Hematopoietic multipotent progenitor cell (in vitro differentiated cells): ENCODE results near the gene RASGRP2. TPM values are rescaled to one million over a fixed set of nuclear protein-coding genes. Genes with fewer than 3 reads are reported as not detected.

Experiments
- DNase-seq, 3 donors: peaks; one replicate each; pipeline ENCODE4 v3.0.0-alpha.2; 2011 to 2015; ENCODE audit warnings: low read depth in 2 of 3, low spot score in 2 of 3
- total RNA-seq: library from RNA; depleted of rRNA; stranded (reverse); fragments of >200 nt; gene quantifications from one replicate; pipeline ENCODE4 v1.2.3, GENCODE V29; 2012

RASGRP2 gene
- total RNA-seq: 204 TPM

- peak; percentile 79 to 90 (median 85) for DNase-seq
Measured at GRCh38 chr11:64743591-64744543, at the start of gene RASGRP2. RASGRP2 (minus strand) TSS chr11:64744142; CDS start chr11:64742866, 1,276 bp downstream.

- no peak for DNase-seq
Measured at GRCh38 chr11:64792482-64792881, 48.5 kb upstream of the RASGRP2 start.

GRCh38 chr11:64791781-64792291, 47.9 kb upstream of the RASGRP2 start:
- no peak for DNase-seq

- DNase-seq: no peak
Measured at GRCh38 chr11:64790205-64791095, 46.5 kb upstream of the RASGRP2 start.

DNA sequence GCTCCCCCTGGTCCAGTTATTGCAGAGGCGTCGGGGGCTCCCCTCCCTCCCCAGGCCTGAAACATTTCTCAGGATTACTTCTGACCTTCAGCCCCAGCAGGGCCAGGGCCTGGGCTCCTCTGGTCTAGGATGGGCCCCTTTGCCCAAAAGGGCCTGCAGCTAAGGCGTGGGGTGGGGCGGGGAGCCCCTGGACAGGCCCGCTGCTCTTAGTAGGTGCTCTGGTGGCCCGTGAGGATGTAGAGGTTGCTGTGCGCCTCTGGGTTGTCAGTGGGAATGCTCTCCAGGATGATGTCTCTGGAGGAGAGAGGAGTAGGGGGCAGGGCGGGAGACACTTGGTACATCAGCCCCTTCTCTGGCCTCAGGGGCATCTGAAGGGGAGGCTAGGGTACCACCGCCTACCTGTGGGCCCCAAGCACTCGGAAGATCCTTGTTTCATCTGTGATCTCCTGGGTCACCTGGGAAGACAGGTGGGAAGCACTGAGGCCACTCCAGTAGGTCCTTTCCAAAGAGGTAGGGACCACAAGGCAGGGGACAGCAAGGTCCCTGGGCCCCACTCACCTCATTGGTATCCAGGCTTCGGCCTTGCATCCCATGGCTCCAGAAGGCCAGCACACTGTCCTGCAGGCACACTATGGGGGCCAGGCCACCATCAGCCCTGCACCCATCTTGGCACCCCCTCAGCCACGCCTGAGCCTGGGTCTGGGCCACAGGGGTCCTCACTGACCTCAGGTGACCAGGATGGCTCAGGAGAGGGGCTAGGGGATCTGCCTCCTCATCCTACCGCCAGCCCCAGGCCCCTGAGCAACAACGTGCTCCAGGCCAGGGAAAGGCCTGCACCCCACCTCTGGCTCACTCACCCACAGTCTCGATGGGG, 45.6 kb upstream of the RASGRP2 start:
- DNase-seq: no peak

DNA sequence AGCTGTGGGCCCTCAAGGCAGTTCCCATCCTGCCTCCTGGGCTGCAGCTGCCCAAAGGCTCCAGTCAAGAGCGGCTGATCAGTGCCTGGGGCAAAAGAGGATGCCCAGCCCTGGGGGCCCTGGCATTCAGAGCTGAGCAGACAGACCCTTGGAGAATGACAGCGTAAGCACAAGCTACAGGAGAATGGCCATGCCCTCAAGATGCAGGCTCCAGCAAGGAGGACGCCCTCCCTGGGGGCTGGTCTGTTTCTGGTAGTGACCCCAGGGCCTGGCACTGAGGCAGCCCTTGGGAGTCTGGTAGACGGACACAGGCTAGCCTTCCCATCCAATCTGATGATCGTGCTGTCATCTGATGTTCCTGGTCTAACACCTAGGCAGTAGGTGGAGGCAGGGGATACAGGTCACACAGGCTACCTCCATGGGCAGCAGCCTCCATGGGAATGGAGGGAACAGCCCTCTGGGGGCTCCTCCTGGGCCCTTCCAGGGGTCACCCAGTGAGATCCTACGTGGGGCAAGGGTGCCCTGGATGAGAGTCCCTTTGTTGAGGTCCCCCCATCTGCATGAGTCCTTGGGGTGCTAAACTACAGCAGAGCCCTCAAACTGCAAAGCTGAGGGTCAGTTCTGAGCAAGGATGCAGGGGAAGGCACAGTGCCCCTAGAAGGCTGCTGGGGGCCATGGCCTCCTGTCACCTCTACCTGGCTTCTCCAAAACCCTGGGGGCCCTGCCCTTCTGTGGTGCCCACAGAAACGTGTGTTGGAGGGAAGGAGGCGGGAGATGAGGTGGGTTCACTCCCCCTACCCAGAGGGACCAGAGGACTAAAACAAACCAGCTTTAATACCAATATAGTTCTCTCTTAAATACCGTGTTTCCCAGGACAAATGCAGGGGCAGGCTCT, 44.6 kb upstream of the RASGRP2 start:
- no peak for DNase-seq

DNA sequence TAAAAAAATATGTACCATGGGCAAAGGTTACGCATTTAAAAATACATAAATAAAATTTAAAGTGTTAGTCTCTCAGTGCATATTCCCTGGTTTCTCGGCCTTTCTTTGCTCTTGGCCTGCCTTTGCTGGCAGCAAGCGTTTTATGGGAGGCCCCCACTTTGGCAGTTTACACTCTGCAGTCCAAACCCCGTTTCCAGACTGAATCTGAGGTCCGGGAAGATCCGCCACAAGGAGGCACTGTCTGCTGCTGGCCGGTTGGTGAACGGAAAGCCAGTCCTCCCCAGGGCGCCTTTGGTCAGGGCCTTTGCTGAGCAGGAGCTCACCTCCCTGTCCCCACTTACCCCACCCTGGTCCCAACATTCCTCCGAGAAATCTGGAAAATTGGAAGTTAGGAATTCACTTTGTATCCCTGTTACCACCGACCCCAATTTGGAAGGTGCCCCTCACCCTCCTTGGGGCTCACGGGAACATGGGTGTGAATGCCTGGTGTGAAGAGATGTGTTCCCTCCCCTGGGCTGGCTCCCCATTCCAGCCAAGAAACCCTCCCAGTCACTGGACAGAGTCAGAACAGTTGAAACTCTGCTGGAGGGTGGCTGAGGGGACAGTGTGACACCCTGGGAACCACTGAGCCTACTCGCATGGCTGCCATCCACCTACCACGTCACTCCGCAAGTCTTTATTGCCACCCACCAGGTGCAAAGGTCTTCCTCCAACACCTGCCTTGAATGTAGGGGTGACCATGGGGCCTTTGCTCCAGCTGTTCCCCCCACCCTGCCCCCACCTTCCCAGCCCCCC, 43.8 kb upstream of the RASGRP2 start:
- peak in 2 of 3 donors; percentile 50 to 70 for DNase-seq

GRCh38 chr11:64786308-64786707, 42.4 kb upstream of the RASGRP2 start:
- no peak for DNase-seq

- no peak for DNase-seq
Measured at GRCh38 chr11:64784813-64785581, 41.1 kb upstream of the RASGRP2 start.

DNA sequence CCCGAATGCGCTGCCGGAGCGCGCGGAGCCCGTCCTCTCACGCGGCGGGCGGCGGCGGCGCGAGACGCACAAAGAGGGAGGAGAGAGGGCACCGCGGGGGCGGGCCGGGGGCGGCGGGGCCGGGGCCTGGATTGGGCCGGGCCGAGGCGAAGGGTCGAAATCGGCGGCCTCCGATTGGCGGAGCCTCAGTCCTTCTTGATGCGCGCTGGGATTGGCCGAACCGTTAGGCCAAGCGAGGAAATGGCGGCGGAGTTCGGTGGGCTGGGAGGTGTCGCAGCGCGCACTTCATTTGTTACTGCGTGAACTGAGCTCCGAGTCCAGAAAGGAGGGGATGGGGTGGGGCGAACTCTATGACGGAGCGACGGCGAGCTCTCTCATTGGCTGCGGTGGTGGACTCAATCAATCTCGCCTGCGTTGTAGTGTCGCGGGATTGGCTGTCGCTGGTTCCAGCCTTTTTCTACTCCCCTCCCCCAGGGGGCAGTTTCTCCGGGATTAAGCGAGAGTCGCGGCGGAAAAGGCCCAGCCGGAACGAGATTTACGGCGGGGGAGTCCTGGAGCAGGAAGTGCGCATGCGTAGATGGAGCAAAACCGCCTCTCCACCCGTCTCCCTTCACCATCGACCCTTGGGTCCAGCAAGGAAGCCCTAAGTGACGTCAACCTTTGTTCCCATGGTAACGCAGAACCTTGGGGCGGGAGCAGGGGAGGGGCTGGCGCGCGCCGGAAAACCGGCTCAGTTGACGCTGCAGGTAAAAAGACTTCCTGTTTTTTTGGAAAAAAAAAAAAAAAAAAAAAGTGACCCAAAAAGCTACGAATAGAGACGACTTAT, 34.7 kb upstream of the RASGRP2 start, which contains the start of gene SF1:
Gene SF1 (minus strand): TSS at position 70 of the 826 bp plus-strand sequence. CDS start 150 bp downstream, outside the sequence.
- peak; percentile 98 to 100 (median 100) for DNase-seq

DNA sequence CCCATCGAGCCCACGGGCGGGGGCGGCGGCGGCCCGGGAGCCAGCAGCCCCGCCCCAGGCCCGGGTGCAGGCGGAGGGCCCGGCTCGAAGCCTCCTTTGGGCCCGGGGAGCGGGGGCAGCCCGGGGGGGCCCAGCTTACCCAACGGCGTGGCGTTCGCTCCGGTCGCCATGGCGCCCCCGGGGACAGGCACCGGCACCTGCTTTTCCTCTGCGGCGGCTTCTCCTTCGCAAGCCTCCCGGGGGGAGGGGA, 34.2 kb upstream of the RASGRP2 start:
- no peak for DNase-seq

- peak; percentile 84 to 86 (median 86) for DNase-seq
Measured at GRCh38 chr11:64777449-64778222, 33.7 kb upstream of the RASGRP2 start.

DNA sequence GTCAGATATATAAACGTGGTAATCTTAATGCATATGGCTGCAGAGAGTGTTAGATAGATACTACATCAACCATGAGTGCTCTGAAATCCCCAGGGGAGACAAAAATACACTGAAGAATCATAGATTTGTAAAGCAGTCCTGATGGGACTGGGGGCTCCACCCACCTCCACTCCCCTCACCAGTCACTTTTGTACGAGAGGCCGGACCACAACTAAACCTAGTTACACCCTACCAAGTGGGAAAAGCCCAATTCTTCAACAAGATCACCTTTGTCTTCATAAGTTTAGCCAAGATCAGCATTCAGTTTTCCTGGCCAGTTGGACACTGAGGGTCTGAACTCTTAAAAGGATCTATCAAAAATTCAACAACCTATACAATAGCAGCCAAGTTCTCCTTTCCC, 32.9 kb upstream of the RASGRP2 start:
- DNase-seq: no peak

DNA sequence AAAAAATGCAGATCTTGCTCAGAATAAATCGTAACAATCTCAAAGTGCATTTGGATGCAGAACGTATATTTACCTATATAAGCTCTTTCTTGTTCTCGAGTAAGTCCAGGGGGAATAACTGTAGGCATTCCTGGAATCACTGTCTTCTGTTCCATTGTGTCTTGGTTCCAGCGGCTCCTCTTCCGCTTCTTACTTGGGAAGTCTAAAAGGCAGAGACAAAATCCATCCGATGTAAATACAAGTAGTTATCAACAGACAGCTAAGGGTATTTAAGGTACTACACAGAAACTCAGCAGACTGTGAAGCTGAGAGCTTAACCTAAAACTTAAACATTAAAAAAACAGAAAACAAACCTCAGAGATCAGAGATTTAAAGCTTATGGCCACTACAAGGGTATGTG, 32.5 kb upstream of the RASGRP2 start:
- no peak for DNase-seq

GRCh38 chr11:64774144-64774543, 30.2 kb upstream of the RASGRP2 start:
- DNase-seq: no peak
